ENCODE measurements around the gene ITGB6.

- no peak for TF ChIP-seq CTCF (IDR thresholded peaks at IDR 0.05)
- TF ChIP-seq EZH2 (IDR thresholded peaks at IDR 0.05), result no peak
Measured at GRCh38 chr2:160169988-160170387, 30.1 kb downstream of the ITGB6 start.

Measured in neural progenitor cell (in vitro differentiated cells).